ENCODE data around the gene ABCF1. TPM values are rescaled to one million over a fixed set of nuclear protein-coding genes. Genes with fewer than 3 reads are reported as not detected.

Gene ABCF1
- total RNA-seq, 1 experiment from 2014 or later = 101 TPM

GRCh38 chr6:30614044-30614842, 43.0 kb downstream of the ABCF1 start (continued):
- TF ChIP-seq USF2 (CRISPR knock-in tag; IDR thresholded peaks at IDR 0.05) = no peak
- TF ChIP-seq HMGA2 (CRISPR knock-in tag; IDR thresholded peaks at IDR 0.05) = no peak
- TF ChIP-seq ZNF232 (CRISPR knock-in tag; IDR thresholded peaks at IDR 0.05) = no peak
- no peak for TF ChIP-seq TEAD1 (CRISPR knock-in tag; IDR thresholded peaks at IDR 0.05)
- no peak for TF ChIP-seq FOXK1 (CRISPR knock-in tag; IDR thresholded peaks at IDR 0.05)
- TF ChIP-seq EMX1 (CRISPR knock-in tag; IDR thresholded peaks at IDR 0.05) = peak; percentile 80; the same call in 1 of the 2 replicates
- TF ChIP-seq MXD4 (CRISPR knock-in tag; IDR thresholded peaks at IDR 0.05; ENCODE audit: borderline replicate concordance) = no peak
- TF ChIP-seq ERG (CRISPR knock-in tag; IDR thresholded peaks at IDR 0.05) = peak; percentile 94
- 0 out of 2 replicates have a peak, but pooled peaks have one; percentile 34 for TF ChIP-seq ZNF416 (CRISPR knock-in tag; IDR thresholded peaks at IDR 0.05)
- no peak for TF ChIP-seq GRHL2 (CRISPR knock-in tag; IDR thresholded peaks at IDR 0.05; ENCODE audit: insufficient replicate concordance, severe bottlenecking)
- TF ChIP-seq NR3C1 (CRISPR knock-in tag; conservative IDR thresholded peaks at IDR 0.05; ENCODE audit: low read depth) = no peak
- no peak for TF ChIP-seq ZNF263 (CRISPR knock-in tag; IDR thresholded peaks at IDR 0.05; ENCODE audit: low read depth)
- TF ChIP-seq, protein P1, sequence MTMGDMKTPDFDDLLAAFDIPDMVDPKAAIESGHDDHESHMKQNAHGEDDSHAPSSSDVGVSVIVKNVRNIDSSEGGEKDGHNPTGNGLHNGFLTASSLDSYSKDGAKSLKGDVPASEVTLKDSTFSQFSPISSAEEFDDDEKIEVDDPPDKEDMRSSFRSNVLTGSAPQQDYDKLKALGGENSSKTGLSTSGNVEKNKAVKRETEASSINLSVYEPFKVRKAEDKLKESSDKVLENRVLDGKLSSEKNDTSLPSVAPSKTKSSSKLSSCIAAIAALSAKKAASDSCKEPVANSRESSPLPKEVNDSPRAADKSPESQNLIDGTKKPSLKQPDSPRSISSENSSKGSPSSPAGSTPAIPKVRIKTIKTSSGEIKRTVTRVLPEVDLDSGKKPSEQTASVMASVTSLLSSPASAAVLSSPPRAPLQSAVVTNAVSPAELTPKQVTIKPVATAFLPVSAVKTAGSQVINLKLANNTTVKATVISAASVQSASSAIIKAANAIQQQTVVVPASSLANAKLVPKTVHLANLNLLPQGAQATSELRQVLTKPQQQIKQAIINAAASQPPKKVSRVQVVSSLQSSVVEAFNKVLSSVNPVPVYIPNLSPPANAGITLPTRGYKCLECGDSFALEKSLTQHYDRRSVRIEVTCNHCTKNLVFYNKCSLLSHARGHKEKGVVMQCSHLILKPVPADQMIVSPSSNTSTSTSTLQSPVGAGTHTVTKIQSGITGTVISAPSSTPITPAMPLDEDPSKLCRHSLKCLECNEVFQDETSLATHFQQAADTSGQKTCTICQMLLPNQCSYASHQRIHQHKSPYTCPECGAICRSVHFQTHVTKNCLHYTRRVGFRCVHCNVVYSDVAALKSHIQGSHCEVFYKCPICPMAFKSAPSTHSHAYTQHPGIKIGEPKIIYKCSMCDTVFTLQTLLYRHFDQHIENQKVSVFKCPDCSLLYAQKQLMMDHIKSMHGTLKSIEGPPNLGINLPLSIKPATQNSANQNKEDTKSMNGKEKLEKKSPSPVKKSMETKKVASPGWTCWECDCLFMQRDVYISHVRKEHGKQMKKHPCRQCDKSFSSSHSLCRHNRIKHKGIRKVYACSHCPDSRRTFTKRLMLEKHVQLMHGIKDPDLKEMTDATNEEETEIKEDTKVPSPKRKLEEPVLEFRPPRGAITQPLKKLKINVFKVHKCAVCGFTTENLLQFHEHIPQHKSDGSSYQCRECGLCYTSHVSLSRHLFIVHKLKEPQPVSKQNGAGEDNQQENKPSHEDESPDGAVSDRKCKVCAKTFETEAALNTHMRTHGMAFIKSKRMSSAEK (CRISPR knock-in tag; IDR thresholded peaks at IDR 0.05; ENCODE audit: borderline replicate concordance) = no peak
- TF ChIP-seq, protein P2, sequence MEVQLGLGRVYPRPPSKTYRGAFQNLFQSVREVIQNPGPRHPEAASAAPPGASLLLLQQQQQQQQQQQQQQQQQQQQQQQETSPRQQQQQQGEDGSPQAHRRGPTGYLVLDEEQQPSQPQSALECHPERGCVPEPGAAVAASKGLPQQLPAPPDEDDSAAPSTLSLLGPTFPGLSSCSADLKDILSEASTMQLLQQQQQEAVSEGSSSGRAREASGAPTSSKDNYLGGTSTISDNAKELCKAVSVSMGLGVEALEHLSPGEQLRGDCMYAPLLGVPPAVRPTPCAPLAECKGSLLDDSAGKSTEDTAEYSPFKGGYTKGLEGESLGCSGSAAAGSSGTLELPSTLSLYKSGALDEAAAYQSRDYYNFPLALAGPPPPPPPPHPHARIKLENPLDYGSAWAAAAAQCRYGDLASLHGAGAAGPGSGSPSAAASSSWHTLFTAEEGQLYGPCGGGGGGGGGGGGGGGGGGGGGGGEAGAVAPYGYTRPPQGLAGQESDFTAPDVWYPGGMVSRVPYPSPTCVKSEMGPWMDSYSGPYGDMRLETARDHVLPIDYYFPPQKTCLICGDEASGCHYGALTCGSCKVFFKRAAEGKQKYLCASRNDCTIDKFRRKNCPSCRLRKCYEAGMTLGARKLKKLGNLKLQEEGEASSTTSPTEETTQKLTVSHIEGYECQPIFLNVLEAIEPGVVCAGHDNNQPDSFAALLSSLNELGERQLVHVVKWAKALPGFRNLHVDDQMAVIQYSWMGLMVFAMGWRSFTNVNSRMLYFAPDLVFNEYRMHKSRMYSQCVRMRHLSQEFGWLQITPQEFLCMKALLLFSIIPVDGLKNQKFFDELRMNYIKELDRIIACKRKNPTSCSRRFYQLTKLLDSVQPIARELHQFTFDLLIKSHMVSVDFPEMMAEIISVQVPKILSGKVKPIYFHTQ (CRISPR knock-in tag; IDR thresholded peaks at IDR 0.05) = peak; percentile 46; the same call in 1 of the 2 replicates
- TF ChIP-seq TEAD4 (CRISPR knock-in tag; IDR thresholded peaks at IDR 0.05) = no peak
- TF ChIP-seq ELF4 (CRISPR knock-in tag; IDR thresholded peaks at IDR 0.05; ENCODE audit: low read depth) = no peak
- TF ChIP-seq, protein P3, sequence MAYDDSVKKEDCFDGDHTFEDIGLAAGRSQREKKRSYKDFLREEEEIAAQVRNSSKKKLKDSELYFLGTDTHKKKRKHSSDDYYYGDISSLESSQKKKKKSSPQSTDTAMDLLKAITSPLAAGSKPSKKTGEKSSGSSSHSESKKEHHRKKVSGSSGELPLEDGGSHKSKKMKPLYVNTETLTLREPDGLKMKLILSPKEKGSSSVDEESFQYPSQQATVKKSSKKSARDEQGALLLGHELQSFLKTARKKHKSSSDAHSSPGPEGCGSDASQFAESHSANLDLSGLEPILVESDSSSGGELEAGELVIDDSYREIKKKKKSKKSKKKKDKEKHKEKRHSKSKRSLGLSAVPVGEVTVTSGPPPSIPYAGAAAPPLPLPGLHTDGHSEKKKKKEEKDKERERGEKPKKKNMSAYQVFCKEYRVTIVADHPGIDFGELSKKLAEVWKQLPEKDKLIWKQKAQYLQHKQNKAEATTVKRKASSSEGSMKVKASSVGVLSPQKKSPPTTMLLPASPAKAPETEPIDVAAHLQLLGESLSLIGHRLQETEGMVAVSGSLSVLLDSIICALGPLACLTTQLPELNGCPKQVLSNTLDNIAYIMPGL (CRISPR knock-in tag; IDR thresholded peaks at IDR 0.05) = no peak
- no peak for TF ChIP-seq JUN (CRISPR knock-in tag; IDR thresholded peaks at IDR 0.05)
- no peak for TF ChIP-seq AFF4 (CRISPR knock-in tag; IDR thresholded peaks at IDR 0.05; ENCODE audit: borderline replicate concordance)
- TF ChIP-seq NFATC4 (CRISPR knock-in tag; IDR thresholded peaks at IDR 0.05) = peak; percentile 80
- peak; percentile 81 for TF ChIP-seq ZNF671 (CRISPR knock-in tag; IDR thresholded peaks at IDR 0.05)
- TF ChIP-seq ZNF317 (CRISPR knock-in tag; IDR thresholded peaks at IDR 0.05; ENCODE audit: borderline replicate concordance, low read depth) = no peak
- 0 out of 2 replicates have a peak, but pooled peaks have one; percentile 17 for TF ChIP-seq RORB (CRISPR knock-in tag; IDR thresholded peaks at IDR 0.05)
